Ascending aorta (tissue), 2 donors: ENCODE data around the gene IGFBP5. TPM values are rescaled to one million over a fixed set of nuclear protein-coding genes. Genes with fewer than 3 reads are reported as not detected.
A peak's percentile ranks its signal among the peaks of the same experiment; 100 is the strongest.

Experiments
- DNase-seq, 2 donors: peaks; one replicate each; pipeline ENCODE4 v3.0.0-alpha.2; 2019; ENCODE audit warnings: low spot score in 2 of 2
- H3K27ac ChIP-seq, 2 donors: fragments of 200-600 bp; sonication (generic); one replicate each; pipeline ENCODE4 v1.5.1; 2016 to 2017; ENCODE audit warnings: mild to moderate bottlenecking in 1 of 2
- H3K27me3 ChIP-seq: fragments of 200-600 bp; sonication (generic); one replicate; pipeline ENCODE4 v1.5.1; 2017
- H3K36me3 ChIP-seq, 2 donors: fragments of 200-600 bp; sonication (generic); one replicate each; pipeline ENCODE4 v1.5.1; 2016
- H3K4me1 ChIP-seq, 2 donors: fragments of 200-600 bp; sonication (generic); one replicate each; pipeline ENCODE4 v1.5.1; 2016 to 2017; ENCODE audit warnings: mild to moderate bottlenecking in 1 of 2
- H3K4me3 ChIP-seq, 2 donors: fragments of 200-600 bp; sonication (generic); one replicate each; pipeline ENCODE4 v1.5.1; 2016 to 2017; ENCODE audit warnings: mild to moderate bottlenecking in 1 of 2
- H3K9me3 ChIP-seq, 2 donors: fragments of 200-600 bp; sonication (generic); one replicate each; pipeline ENCODE4 v1.5.1; 2016
- intact Hi-C: fragments of 100-400 bp; cut with DNase I; formaldehyde crosslinking; loops from one replicate; pipeline ENCODE4 v1.15.1; 2023
- total RNA-seq: library from RNA; depleted of rRNA; stranded (reverse); fragments of >200 nt; gene quantifications from one replicate; pipeline ENCODE4 v1.1.0, GENCODE V29; 2016
- TF ChIP-seq, protein P1 (sequence below), 3 experiments: fragments of 200-600 bp in 2 of 3; fragments of 450-650 bp in 1 of 3; sonication (generic) in 2 of 3; IDR thresholded peaks; one replicate each; pipeline ENCODE4 v1.5.1; 2016 to 2019; ENCODE audit warnings: antibody characterized with exemption in 3 of 3, mild to moderate bottlenecking in 1 of 3, moderate library complexity in 1 of 3

The IGFBP5 gene
- total RNA-seq, 1 donor from 2014 or later, result 1,280 TPM

DNA sequence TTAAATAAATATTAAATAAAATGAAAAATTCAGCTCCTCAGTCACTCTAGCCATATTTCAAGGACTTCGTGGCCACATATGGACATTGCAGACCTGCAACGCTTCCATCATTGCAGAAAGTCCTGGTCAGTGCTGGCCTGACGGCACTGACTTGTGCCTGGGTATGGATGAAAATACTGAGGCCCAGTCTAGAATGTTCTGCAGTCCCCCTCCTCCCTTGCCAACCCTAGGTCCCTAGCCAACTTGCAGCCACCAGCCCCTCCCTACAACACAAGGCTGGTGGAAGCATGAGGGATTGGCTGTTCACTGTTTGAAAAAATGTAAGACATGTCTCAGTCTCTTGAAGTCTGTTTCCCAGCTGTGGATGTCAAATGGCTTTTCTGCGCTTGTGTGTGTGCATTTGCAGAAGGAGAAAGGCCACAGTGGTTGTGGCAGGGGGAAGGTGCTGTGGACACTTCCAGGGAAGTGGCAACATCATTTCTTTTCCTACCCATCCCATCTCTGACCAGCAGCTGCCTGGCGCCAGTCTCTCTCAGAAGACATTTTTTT, 9.9 kb downstream of the IGFBP5 start:
- H3K4me1 ChIP-seq, result peaks cover 24 to 93% of the 10 kb centered on the region in 2 donors
- H3K36me3 ChIP-seq, result peaks cover 5 to 15% of the 10 kb centered on the region in 2 donors
- no peaks in the 10 kb centered on the region for H3K9me3 ChIP-seq
- H3K4me3 ChIP-seq, result no peak overlapping the region
- intact Hi-C loops, result no loop called here
- TF ChIP-seq, protein P1, sequence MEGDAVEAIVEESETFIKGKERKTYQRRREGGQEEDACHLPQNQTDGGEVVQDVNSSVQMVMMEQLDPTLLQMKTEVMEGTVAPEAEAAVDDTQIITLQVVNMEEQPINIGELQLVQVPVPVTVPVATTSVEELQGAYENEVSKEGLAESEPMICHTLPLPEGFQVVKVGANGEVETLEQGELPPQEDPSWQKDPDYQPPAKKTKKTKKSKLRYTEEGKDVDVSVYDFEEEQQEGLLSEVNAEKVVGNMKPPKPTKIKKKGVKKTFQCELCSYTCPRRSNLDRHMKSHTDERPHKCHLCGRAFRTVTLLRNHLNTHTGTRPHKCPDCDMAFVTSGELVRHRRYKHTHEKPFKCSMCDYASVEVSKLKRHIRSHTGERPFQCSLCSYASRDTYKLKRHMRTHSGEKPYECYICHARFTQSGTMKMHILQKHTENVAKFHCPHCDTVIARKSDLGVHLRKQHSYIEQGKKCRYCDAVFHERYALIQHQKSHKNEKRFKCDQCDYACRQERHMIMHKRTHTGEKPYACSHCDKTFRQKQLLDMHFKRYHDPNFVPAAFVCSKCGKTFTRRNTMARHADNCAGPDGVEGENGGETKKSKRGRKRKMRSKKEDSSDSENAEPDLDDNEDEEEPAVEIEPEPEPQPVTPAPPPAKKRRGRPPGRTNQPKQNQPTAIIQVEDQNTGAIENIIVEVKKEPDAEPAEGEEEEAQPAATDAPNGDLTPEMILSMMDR (IDR thresholded peaks at IDR 0.05), result no peak
- H3K27ac ChIP-seq, result peak overlapping the region; percentile 87 to 93
- no peaks in the 10 kb centered on the region for H3K27me3 ChIP-seq
- no peak for DNase-seq

DNA sequence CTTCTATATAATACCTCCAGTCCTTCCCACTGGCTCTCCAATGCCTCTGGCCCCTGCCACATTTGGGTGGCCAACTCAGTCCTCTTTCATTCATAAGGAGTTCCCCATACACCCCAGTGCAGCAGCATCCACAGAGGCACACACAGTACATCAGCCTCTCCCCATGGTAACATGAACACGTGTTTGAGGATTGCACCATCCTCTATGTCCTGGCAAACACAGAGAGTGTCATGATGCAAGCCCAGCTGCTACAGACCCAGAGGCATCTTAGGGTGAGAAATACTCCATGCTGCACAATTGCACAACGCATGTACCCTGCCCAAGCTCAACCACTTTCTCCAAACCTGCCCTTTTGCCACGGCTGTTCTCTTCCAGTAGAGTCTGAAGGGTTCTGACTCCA, 11.5 kb downstream of the IGFBP5 start:
- Histone ChIP-seq H3K36me3 (peaks cover 7 to 14% of the 10 kb centered on the region in 2 donors), H3K9me3 (no peaks in the 10 kb centered on the region), H3K4me1 (peaks cover 18 to 88% of the 10 kb centered on the region in 2 donors), H3K4me3 (no peak overlapping the region), H3K27me3 (no peaks in the 10 kb centered on the region), H3K27ac (peak overlapping the region; percentile 87 to 93)
- intact Hi-C loops, result loop anchor here (2.0 to 5.0 kb wide), 3 partner anchors 483 to 1071 kb away; no protein-coding TSS in a partner anchor
- TF ChIP-seq, protein P1 (IDR thresholded peaks at IDR 0.05), result no peak
- DNase-seq, result peak; percentile 48 to 93

DNA sequence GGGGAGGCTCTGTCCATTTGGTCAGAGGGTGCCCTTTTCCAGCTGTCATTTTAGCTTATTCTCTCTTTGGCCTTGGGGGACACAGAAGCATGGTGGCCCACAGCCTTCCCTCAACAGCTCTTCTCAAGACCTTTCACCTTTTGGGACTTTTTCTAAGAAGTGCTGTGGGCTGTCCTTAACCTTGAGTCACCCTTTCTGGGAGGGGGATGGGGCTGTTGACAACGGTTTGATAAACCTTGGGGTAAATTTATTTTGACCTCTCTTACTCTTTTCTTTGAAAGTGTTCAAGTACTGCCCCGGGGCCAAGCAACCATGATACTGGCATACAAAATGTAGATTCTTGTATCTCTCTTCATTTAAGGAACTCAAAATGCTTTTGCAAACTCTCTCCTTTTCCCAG, 13.7 kb downstream of the IGFBP5 start:
- H3K4me3 ChIP-seq, result no peak overlapping the region
- peaks cover 12 to 70% of the 10 kb centered on the region in 2 donors for H3K4me1 ChIP-seq
- H3K27ac ChIP-seq, result peak overlapping the region; percentile 87 to 93
- H3K27me3 ChIP-seq, result no peaks in the 10 kb centered on the region
- TF ChIP-seq, protein P1 (IDR thresholded peaks at IDR 0.05), result no peak
- intact Hi-C loops, result loop anchor here (2.0 to 5.0 kb wide), 3 partner anchors 486 to 1073 kb away; no protein-coding TSS in a partner anchor
- H3K36me3 ChIP-seq, result peaks cover 23 to 33% of the 10 kb centered on the region in 2 donors
- H3K9me3 ChIP-seq, result no peaks in the 10 kb centered on the region
- DNase-seq, result no peak

DNA sequence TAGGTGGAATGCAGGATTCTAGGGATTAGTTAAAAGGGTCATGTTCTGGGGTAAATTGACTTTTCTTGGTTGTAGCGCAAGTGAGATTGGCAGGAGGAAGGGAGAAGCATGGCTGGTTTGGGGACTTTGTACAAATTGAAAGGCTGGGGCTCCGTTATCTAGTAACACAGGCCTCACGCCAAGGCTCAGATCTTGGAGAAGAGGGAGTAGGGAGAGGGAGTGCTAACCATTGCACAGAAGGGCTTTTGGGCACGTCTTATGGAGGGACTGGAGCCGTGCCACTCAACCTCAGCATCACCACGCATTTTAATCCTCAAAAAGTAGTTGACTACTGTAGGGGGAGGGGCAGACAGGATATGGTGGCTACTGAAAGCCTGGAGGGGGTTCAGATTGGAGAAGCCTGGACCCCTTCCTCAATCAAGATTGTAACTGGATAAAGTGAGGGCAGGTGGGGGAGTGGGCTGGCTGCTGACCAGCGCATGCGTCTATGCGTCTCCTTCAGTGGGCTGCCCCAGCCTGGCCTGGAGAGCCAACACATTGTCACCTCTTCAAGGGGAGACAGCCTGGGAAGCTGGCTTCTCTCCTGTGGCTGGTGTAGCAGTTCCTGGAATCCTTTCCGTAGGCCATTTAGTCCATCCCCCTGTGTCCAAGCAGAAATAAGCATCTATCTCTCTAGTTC, 14.3 kb downstream of the IGFBP5 start:
- TF ChIP-seq, protein P1 (IDR thresholded peaks at IDR 0.05), result no peak
- Histone ChIP-seq H3K9me3 (no peaks in the 10 kb centered on the region), H3K27me3 (no peaks in the 10 kb centered on the region), H3K4me1 (peaks cover 10 to 66% of the 10 kb centered on the region in 2 donors), H3K4me3 (no peak overlapping the region), H3K36me3 (peaks cover 29 to 39% of the 10 kb centered on the region in 2 donors), H3K27ac (peak overlapping the region; percentile 87 to 93)
- peak in 1 of 2 donors; percentile 61 for DNase-seq
- intact Hi-C loops, result loop anchor here (5.0 kb wide), 2 partner anchors 486 to 1031 kb away; no protein-coding TSS in a partner anchor

DNA sequence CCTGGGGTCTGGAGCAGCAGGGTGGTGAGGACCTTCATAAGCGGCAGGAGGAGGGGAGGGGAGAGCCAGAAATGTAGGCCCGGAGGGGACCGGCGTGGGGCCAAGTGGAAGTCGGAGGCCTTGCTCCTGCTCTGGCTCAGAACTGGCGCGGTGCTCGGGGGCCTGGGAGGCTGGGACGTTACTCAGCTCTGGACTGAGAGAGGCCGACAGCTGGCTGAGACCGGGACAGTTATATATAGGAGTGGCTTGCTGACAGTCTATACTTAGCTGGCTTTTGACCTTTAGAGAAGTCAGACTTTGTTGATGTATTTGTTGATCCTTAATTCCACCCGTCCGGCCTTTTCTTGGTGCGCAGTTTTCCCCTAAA, 15.7 kb downstream of the IGFBP5 start:
- peaks cover 7 to 52% of the 10 kb centered on the region in 2 donors for H3K4me1 ChIP-seq
- H3K27me3 ChIP-seq, result no peaks in the 10 kb centered on the region
- no peaks in the 10 kb centered on the region for H3K9me3 ChIP-seq
- TF ChIP-seq, protein P1 (IDR thresholded peaks at IDR 0.05), result no peak
- peaks cover 37 to 44% of the 10 kb centered on the region in 2 donors for H3K36me3 ChIP-seq
- intact Hi-C loops, result loop anchor here (5.0 kb wide), 2 partner anchors 488 to 1033 kb away; no protein-coding TSS in a partner anchor
- peak in 1 of 2 donors; percentile 88 for DNase-seq
- H3K4me3 ChIP-seq, result no peak overlapping the region
- peak overlapping the region; percentile 87 to 93 for H3K27ac ChIP-seq
